ENCODE measurements around the gene TPP2. TPM values are rescaled to one million over a fixed set of nuclear protein-coding genes. Genes with fewer than 3 reads are reported as not detected.

The TPP2 gene
- total RNA-seq, 1 experiment from 2014 or later: 36.7 TPM

GRCh38 chr13:102556806-102557205, 40.0 kb upstream of the TPP2 start:
- BruUV-seq (replicated peaks): no TSS peak
- H3K4me2 ChIP-seq (ENCODE audit: low read length): peak overlapping the region; percentile 16; the same call in 1 of the 2 replicates

More at GRCh38 chr13:102556806-102557205, 40.0 kb upstream of the TPP2 start:
- RAD21 ChIA-PET (ENCODE audit: low non-redundant PET in 1 of 2, low total read pairs in 2 of 2, uncharacterized antibody in 2 of 2, unreplicated experiment in 2 of 2): interaction anchor here in 1 of 2 experiments (1.1 kb wide), 1 partner anchor 11 kb away, joined by 3 read pairs; no protein-coding TSS in a partner anchor
- Histone ChIP-seq H3K27me3 (ENCODE audit: insufficient read depth, low read length) (peaks cover 5% of the 10 kb centered on the region; the same call in 1 of the 2 replicates), H3K4me3 (replicated peaks in 1 of 2; ENCODE audit: low read depth in 1 of 2, low read length in 2 of 2) (no peak overlapping the region), H3K9me3 (ENCODE audit: control insufficient read depth in 1 of 2, insufficient read depth in 1 of 2, low read depth in 1 of 2, low read length in 2 of 2) (no peaks in the 10 kb centered on the region), H3K27ac (ENCODE audit: low read depth, low read length) (no peak overlapping the region), H3K79me2 (ENCODE audit: insufficient read depth, low read length) (no peaks in the 10 kb centered on the region), H2AFZ (ENCODE audit: low read depth, low read length, poor library complexity, severe bottlenecking) (peak overlapping the region; percentile 63), H3K9me2 (ENCODE audit: insufficient read depth) (no peaks in the 10 kb centered on the region), H4K20me1 (ENCODE audit: insufficient read depth) (no peaks in the 10 kb centered on the region), H3K9ac (ENCODE audit: low read length) (no peak overlapping the region), H3K36me3 (ENCODE audit: control insufficient read depth in 1 of 2, insufficient read depth in 2 of 2, low read length in 2 of 2) (no peaks in the 10 kb centered on the region; a peak in 1 of 4 replicates), H3K4me1 (ENCODE audit: control insufficient read depth in 1 of 2, insufficient read depth in 2 of 2, low read length in 2 of 2) (no peaks in the 10 kb centered on the region)
- intact Hi-C loops (cut with micrococcal nuclease): loop anchor here (2.0 to 5.0 kb wide), 2 partner anchors 415 to 1412 kb away; no protein-coding TSS in a partner anchor
- CTCF ChIA-PET: interaction anchor here (1.2 to 3.2 kb wide), 10 partner anchors 12 to 1429 kb away, joined by 3 to 40 read pairs (median 4); no protein-coding TSS in a partner anchor
- POLR2A ChIA-PET: no interaction called here
- ATAC-seq: no peak
- no peak for TF ChIP-seq ZNF274 (IDR thresholded peaks at IDR 0.05; ENCODE audit: low read depth, low read length)
- TF ChIP-seq CTCF (IDR thresholded peaks at IDR 0.05 in 2 of 3, conservative IDR thresholded peaks at IDR 0.05 in 1 of 3; ENCODE audit: borderline replicate concordance in 1 of 3, insufficient read depth in 1 of 3, low read depth in 2 of 3, low read length in 2 of 3): no peak
- TF ChIP-seq MAX (IDR thresholded peaks at IDR 0.05): no peak
- no peak for TF ChIP-seq TCF7L2 (IDR thresholded peaks at IDR 0.05; ENCODE audit: borderline replicate concordance, extremely low read depth, insufficient read depth, insufficient read length)
- no peak for DNase-seq (ENCODE audit: low read depth, low spot score)
